GM10266 (cell line): ENCODE results near the gene CYP2J2.

Experiments used
- DNase-seq: peaks from one replicate; pipeline ENCODE4 v3.0.0; 2012; ENCODE audit errors: extremely low spot score
- TF ChIP-seq, protein P1 (sequence below): IDR thresholded peaks from 2 replicates; pipeline ENCODE4 v1.5.1; 2012; ENCODE audit warnings: mild to moderate bottlenecking, low read depth; ENCODE audit not compliant: control insufficient read depth, insufficient read depth; ENCODE audit errors: missing control alignments

CYP2J2 gene

DNA sequence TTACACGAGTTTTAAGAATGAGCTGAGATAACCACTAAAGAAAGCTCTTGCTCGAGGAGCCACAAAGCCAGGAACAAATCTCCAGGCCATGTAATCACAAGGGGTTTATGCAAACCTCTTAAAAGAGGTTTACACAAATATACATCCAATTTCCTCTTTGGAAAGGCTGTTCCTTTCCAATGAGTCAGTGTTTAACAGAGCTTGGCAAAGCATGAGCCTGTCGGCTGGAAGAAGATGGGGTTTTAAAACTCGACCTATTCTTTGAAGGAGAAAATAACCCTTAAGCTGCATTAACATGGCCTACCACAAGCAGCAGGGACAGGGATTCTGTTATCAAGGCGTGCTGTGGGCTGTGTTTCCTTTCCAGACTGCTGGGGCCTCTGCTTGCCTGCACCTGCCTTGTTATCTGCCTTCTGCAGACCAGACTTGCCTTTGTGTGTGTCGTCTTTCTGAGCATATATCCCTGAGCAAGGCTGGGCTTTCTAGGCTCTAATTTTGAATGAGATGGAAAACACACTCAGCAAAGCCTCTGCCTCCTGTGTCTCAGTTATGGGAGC, 40.6 kb upstream of the CYP2J2 start:
- DNase-seq = no peak
- TF ChIP-seq, protein P1, sequence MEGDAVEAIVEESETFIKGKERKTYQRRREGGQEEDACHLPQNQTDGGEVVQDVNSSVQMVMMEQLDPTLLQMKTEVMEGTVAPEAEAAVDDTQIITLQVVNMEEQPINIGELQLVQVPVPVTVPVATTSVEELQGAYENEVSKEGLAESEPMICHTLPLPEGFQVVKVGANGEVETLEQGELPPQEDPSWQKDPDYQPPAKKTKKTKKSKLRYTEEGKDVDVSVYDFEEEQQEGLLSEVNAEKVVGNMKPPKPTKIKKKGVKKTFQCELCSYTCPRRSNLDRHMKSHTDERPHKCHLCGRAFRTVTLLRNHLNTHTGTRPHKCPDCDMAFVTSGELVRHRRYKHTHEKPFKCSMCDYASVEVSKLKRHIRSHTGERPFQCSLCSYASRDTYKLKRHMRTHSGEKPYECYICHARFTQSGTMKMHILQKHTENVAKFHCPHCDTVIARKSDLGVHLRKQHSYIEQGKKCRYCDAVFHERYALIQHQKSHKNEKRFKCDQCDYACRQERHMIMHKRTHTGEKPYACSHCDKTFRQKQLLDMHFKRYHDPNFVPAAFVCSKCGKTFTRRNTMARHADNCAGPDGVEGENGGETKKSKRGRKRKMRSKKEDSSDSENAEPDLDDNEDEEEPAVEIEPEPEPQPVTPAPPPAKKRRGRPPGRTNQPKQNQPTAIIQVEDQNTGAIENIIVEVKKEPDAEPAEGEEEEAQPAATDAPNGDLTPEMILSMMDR = no peak

DNA sequence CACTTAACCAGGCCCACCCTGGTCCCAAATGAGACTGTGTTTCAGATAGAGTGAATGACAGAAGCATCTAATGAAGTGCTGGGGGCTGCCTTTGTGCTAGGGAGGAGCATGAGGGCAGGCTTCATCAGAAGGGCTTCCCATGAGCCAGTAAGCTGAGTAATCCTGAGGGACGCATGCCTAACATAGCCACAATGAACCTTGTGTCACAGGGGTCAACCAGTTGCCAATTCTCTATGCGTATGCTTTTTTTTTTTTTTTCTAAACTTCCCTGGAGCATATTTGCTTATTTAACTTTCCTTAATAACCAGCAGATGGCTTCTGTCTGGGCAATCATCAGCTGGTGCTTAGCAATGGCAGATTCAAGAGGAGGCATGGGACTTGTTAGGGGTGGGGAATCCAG, 25.5 kb upstream of the CYP2J2 start:
- DNase-seq = no peak
- TF ChIP-seq, protein P1 = no peak

GRCh38 chr1:59949648-59950047, 23.1 kb upstream of the CYP2J2 start:
- no peak for DNase-seq
- TF ChIP-seq, protein P1 = no peak

DNA sequence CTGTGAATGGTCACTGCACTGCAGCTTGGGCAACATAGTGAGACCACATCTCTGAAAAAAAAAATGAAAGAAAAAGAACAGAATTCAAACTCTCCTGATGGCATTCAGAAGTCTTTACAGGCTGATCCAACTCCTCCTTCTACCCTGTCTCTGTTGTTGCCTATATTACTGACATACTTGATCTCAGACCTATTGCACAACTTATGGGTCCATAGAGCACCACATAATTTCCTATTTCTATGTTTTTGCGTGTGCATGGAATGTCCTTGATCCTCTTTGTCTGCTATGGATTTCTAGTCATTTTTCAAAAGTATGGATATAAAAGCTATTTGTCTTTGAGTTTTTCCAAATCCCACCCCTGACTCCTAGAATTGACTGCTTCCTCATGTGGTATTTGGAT, 22.4 kb upstream of the CYP2J2 start:
- DNase-seq = no peak
- TF ChIP-seq, protein P1 = no peak

DNA sequence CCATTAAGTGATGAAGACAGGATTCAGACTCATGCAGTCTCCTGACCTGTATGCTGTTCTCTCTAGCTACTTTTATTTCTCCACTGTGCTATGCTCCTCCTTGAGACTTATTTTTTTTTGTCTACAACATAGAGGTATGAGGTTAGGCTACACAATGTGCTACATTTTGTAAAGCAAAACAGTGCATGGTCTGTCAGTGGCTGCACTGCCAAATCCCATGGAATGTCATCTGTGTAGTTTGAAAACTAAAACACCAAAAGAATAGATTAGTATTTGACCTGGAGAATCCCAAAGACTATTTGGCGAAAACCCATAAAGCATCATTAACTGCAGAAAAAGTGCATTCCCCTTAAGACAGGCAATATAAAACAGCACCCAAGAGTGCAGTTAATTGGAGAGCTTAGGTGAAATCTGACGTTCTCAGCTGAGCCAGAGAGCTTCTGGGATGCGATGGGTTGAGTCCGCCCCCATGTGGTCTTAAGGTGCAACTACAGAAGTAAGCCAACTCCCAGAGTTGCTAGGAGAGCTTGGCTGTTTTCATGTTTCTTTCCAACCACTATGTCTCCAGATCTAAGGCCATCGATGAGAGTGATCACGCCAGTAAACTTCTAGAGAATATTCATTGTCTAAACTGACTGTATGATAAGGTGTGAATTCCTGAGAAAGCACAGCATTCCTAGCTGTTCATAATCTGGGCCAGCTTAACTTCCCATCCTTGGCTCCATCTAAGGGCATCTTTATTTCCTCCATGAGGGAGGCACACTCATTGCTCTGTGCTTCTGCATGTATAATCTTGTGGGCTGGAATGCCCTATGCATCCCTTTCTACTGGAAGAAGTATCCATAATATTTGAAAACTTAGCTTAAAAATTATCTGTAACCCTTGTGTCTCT, 20.7 kb upstream of the CYP2J2 start:
- peak; percentile 61 for DNase-seq
- TF ChIP-seq, protein P1 = peak; percentile 84

GRCh38 chr1:59945790-59946189, 19.2 kb upstream of the CYP2J2 start:
- no peak for DNase-seq
- TF ChIP-seq, protein P1 = no peak

DNA sequence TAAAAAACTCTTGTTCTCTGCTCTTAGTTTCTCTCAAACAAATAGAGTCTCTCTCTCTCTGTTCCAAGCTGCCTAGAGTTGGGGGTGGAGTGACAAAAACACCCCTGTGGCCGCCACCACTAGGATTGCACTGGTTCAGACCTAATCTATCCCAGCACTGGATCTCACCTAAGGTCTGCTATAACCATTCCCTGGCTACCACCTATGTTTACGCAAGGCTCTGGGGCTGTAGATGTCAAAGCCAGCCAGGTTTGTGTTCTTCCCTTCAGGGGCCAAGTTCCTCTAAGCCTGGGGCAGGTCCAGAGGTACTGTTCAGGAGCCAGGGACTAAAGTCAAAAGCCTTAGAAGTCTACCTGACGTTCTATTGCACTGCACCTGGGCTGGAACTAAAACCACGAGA, 12.8 kb upstream of the CYP2J2 start:
- TF ChIP-seq, protein P1 = no peak
- no peak for DNase-seq
